ENCODE data around the gene CNTNAP2. TPM values are rescaled to one million over a fixed set of nuclear protein-coding genes. Genes with fewer than 3 reads are reported as not detected.

The CNTNAP2 gene
- total and polyA plus RNA-seq, 4 donors: 0.14 to 2.3 (median 1.1) TPM

DNA sequence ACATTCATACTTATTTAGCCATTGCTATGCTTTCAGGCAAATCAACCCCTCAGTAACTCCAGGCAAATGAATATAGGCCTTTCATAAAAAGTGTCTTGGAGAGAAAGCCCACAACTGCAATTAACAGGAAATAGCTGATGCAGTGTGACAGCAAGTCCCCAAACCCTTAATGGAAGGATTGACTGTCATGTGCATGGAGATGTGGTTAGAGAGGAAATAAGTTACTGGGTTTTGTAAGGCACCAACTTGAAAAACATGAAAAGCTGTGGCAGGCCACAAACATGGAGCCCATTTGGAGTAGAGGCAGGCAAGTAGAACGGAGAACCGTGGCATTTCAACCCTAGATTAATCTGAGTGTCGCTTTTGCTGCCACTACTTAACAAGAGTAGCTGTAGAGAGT lies 1924.6 kb downstream of the CNTNAP2 start:
- Histone ChIP-seq H3K4me1 (ENCODE audit: control insufficient read depth in 4 of 4, insufficient read depth in 4 of 4, low read length in 3 of 4) (no peaks in the 10 kb centered on the region), H3K27me3 (ENCODE audit: control insufficient read depth in 4 of 4, insufficient read depth in 4 of 4, low read length in 3 of 4) (peaks cover 0 to 3% (median 0%) of the 10 kb centered on the region in 4 donors), H3K36me3 (ENCODE audit: control insufficient read depth in 4 of 4, insufficient read depth in 3 of 4, low read depth in 1 of 4, low read length in 3 of 4) (no peaks in the 10 kb centered on the region), H3K9me3 (ENCODE audit: control insufficient read depth in 4 of 4, low read length in 3 of 4) (no peaks in the 10 kb centered on the region), H3K27ac (ENCODE audit: low read depth in 1 of 2, low read length in 2 of 2) (no peak overlapping the region), H3K9ac (ENCODE audit: low read depth in 1 of 2, low read length in 2 of 2) (no peak overlapping the region), H3K4me3 (ENCODE audit: low read depth in 1 of 3, low read length in 3 of 3) (no peak overlapping the region)
- no peak for TF ChIP-seq JUND (IDR thresholded peaks at IDR 0.05)
- TF ChIP-seq, protein P1, sequence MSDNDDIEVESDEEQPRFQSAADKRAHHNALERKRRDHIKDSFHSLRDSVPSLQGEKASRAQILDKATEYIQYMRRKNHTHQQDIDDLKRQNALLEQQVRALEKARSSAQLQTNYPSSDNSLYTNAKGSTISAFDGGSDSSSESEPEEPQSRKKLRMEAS (IDR thresholded peaks at IDR 0.05): no peak
- no peak for TF ChIP-seq SP1 (IDR thresholded peaks at IDR 0.05)
- TF ChIP-seq, protein P2, sequence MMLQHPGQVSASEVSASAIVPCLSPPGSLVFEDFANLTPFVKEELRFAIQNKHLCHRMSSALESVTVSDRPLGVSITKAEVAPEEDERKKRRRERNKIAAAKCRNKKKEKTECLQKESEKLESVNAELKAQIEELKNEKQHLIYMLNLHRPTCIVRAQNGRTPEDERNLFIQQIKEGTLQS (IDR thresholded peaks at IDR 0.05): no peak
- TF ChIP-seq YY1 (IDR thresholded peaks at IDR 0.05): no peak
- TF ChIP-seq, protein P3, sequence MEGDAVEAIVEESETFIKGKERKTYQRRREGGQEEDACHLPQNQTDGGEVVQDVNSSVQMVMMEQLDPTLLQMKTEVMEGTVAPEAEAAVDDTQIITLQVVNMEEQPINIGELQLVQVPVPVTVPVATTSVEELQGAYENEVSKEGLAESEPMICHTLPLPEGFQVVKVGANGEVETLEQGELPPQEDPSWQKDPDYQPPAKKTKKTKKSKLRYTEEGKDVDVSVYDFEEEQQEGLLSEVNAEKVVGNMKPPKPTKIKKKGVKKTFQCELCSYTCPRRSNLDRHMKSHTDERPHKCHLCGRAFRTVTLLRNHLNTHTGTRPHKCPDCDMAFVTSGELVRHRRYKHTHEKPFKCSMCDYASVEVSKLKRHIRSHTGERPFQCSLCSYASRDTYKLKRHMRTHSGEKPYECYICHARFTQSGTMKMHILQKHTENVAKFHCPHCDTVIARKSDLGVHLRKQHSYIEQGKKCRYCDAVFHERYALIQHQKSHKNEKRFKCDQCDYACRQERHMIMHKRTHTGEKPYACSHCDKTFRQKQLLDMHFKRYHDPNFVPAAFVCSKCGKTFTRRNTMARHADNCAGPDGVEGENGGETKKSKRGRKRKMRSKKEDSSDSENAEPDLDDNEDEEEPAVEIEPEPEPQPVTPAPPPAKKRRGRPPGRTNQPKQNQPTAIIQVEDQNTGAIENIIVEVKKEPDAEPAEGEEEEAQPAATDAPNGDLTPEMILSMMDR (IDR thresholded peaks at IDR 0.05; ENCODE audit: low read depth, low read length, missing input control): no peak
- no peak for TF ChIP-seq RXRA (IDR thresholded peaks at IDR 0.05)
- TF ChIP-seq HNF4G (IDR thresholded peaks at IDR 0.05): no peak
- TF ChIP-seq TAF1 (conservative IDR thresholded peaks at IDR 0.05): no peak
- TF ChIP-seq, protein P4, sequence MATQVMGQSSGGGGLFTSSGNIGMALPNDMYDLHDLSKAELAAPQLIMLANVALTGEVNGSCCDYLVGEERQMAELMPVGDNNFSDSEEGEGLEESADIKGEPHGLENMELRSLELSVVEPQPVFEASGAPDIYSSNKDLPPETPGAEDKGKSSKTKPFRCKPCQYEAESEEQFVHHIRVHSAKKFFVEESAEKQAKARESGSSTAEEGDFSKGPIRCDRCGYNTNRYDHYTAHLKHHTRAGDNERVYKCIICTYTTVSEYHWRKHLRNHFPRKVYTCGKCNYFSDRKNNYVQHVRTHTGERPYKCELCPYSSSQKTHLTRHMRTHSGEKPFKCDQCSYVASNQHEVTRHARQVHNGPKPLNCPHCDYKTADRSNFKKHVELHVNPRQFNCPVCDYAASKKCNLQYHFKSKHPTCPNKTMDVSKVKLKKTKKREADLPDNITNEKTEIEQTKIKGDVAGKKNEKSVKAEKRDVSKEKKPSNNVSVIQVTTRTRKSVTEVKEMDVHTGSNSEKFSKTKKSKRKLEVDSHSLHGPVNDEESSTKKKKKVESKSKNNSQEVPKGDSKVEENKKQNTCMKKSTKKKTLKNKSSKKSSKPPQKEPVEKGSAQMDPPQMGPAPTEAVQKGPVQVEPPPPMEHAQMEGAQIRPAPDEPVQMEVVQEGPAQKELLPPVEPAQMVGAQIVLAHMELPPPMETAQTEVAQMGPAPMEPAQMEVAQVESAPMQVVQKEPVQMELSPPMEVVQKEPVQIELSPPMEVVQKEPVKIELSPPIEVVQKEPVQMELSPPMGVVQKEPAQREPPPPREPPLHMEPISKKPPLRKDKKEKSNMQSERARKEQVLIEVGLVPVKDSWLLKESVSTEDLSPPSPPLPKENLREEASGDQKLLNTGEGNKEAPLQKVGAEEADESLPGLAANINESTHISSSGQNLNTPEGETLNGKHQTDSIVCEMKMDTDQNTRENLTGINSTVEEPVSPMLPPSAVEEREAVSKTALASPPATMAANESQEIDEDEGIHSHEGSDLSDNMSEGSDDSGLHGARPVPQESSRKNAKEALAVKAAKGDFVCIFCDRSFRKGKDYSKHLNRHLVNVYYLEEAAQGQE (IDR thresholded peaks at IDR 0.05): no peak
- TF ChIP-seq HNF4A (conservative IDR thresholded peaks at IDR 0.05): no peak
- no peak for TF ChIP-seq GABPA (IDR thresholded peaks at IDR 0.05 in 1 of 2, conservative IDR thresholded peaks at IDR 0.05 in 1 of 2)
- WGBS: 66% methylated on average over 3 of the region's 3 CpGs
- no peak for DNase-seq (ENCODE audit: low spot score)

DNA sequence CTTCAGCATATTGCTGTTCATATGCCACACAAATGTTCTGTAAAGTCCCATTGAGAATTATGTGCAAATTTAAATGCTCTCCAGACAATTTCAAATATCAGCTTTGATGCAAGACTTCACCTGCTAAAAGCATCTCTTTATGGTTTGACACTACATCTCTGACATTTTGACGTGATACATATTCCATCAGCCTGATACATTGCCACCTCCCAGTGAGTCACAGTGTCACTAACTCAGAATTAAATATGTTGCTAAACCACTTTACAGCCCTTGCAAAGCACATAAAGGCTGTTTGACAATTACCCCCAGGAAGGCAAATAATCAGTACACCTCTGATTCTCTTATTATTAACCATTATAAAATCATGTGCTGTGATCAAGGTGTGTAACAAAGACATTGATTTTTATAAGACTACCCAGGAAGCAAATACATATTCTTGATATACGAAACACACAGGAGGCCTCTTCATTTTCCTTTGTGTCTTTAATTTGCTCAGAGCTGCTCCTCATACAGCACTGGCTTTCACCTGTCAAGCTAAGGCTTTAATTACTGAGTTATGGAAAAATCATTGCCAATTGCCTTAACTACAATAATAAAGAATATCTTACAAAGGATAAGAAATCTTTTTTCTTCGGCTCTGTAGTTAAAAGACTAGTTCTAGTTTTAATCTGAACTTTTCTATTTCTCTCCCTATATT lies 1926.5 kb downstream of the CNTNAP2 start:
- Histone ChIP-seq H3K27me3 (ENCODE audit: control insufficient read depth in 4 of 4, insufficient read depth in 4 of 4, low read length in 3 of 4) (peaks cover 0 to 6% (median 0%) of the 10 kb centered on the region in 4 donors), H3K9me3 (ENCODE audit: control insufficient read depth in 4 of 4, low read length in 3 of 4) (no peaks in the 10 kb centered on the region), H3K36me3 (ENCODE audit: control insufficient read depth in 4 of 4, insufficient read depth in 3 of 4, low read depth in 1 of 4, low read length in 3 of 4) (no peaks in the 10 kb centered on the region), H3K4me3 (ENCODE audit: low read depth in 1 of 3, low read length in 3 of 3) (no peak overlapping the region), H3K27ac (ENCODE audit: low read depth in 1 of 2, low read length in 2 of 2) (no peak overlapping the region), H3K4me1 (ENCODE audit: control insufficient read depth in 4 of 4, insufficient read depth in 4 of 4, low read length in 3 of 4) (no peaks in the 10 kb centered on the region), H3K9ac (ENCODE audit: low read depth in 1 of 2, low read length in 2 of 2) (no peak overlapping the region)
- TF ChIP-seq RAD21 (IDR thresholded peaks at IDR 0.05) (no peak), TAF1 (conservative IDR thresholded peaks at IDR 0.05) (no peak), RXRA (IDR thresholded peaks at IDR 0.05) (no peak), HNF4G (IDR thresholded peaks at IDR 0.05) (no peak)
- TF ChIP-seq, protein P5, sequence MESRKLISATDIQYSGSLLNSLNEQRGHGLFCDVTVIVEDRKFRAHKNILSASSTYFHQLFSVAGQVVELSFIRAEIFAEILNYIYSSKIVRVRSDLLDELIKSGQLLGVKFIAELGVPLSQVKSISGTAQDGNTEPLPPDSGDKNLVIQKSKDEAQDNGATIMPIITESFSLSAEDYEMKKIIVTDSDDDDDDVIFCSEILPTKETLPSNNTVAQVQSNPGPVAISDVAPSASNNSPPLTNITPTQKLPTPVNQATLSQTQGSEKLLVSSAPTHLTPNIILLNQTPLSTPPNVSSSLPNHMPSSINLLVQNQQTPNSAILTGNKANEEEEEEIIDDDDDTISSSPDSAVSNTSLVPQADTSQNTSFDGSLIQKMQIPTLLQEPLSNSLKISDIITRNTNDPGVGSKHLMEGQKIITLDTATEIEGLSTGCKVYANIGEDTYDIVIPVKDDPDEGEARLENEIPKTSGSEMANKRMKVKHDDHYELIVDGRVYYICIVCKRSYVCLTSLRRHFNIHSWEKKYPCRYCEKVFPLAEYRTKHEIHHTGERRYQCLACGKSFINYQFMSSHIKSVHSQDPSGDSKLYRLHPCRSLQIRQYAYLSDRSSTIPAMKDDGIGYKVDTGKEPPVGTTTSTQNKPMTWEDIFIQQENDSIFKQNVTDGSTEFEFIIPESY (IDR thresholded peaks at IDR 0.05): no peak
- TF ChIP-seq, protein P3 (IDR thresholded peaks at IDR 0.05; ENCODE audit: low read depth, low read length, missing input control): no peak
- 83% methylated on average over 3 of the region's 3 CpGs for WGBS
- no peak for DNase-seq (ENCODE audit: low spot score)
